D721Med (cell line): Measurements from ENCODE around the gene CC2D1B.
"Not testable (repeated sequence)": the region's sequence is repeated elsewhere in the genome, so short reads cannot be mapped to it uniquely, and the experiment has no call there.

ENCODE experiments used
- DNase-seq: peaks from one replicate; pipeline ENCODE4 v3.0.0; 2011; ENCODE audit warnings: low spot score; ENCODE audit not compliant: insufficient read length
- FAIRE-seq: peaks from 2 replicates; lab custom pipeline; 2011; peaks lifted over from hg19 to GRCh38; lab: Jason Lieb, UNC
- CTCF ChIP-seq: IDR thresholded peaks from 2 replicates; pipeline ENCODE4 v1.5.1; 2012; ENCODE audit warnings: mild to moderate bottlenecking, control low read depth; ENCODE audit not compliant: insufficient read depth; ENCODE audit errors: missing control alignments

CC2D1B gene

GRCh38 chr1:52402860-52403240 lies 36.8 kb upstream of the CC2D1B start:
- DNase-seq, result no peak
- no peak for FAIRE-seq
- TF ChIP-seq CTCF, result no peak

- FAIRE-seq, result no peak
- no peak for DNase-seq
- no peak for TF ChIP-seq CTCF
Measured at GRCh38 chr1:52400131-52400530, 34.1 kb upstream of the CC2D1B start.

- no peak for TF ChIP-seq CTCF
- DNase-seq (no peak), FAIRE-seq (no peak)
Measured at GRCh38 chr1:52399629-52400028, 33.6 kb upstream of the CC2D1B start.

- TF ChIP-seq CTCF, result no peak
- FAIRE-seq (no peak), DNase-seq (no peak)
Measured at GRCh38 chr1:52393174-52393573, 27.2 kb upstream of the CC2D1B start.

- DNase-seq, result no peak
- no peak for FAIRE-seq
- TF ChIP-seq CTCF, result no peak
Measured at GRCh38 chr1:52386458-52386857, 20.5 kb upstream of the CC2D1B start.

- FAIRE-seq (no peak), DNase-seq (no peak)
- TF ChIP-seq CTCF, result no peak
Measured at GRCh38 chr1:52385376-52385775, 19.4 kb upstream of the CC2D1B start.

- not testable (repeated sequence) for DNase-seq
- peak; percentile 6 for FAIRE-seq
Measured at GRCh38 chr1:52369851-52370250, 3.8 kb upstream of the CC2D1B start.
